DND-41 (cell line): ENCODE data around the gene MAT1A.

Experiments
- ATAC-seq: fragments of 200-7000 bp; cut with Tn5 transposase; 3 replicates; pipeline ENCODE4 v1.9.1; 2021; ENCODE audit warnings: low read depth; ENCODE audit not compliant: insufficient read depth
- DNase-seq: peaks from one replicate; pipeline ENCODE4 v3.0.0-alpha.2; 2020
- H2AFZ ChIP-seq: 2 replicates; pipeline ENCODE4 v1.6.0; 2012; ENCODE audit warnings: low read depth, low read length
- H3K27ac ChIP-seq: 2 replicates; pipeline ENCODE4 v1.5.1; 2012; ENCODE audit warnings: low read length, inconsistent platforms
- H3K27me3 ChIP-seq: fragments of 200-600 bp; sonication (generic); 2 replicates; pipeline ENCODE4 v1.6.0; 2012; ENCODE audit warnings: low read length, mild to moderate bottlenecking, inconsistent platforms; ENCODE audit not compliant: insufficient read depth, poor library complexity
- H3K36me3 ChIP-seq: 2 replicates; pipeline ENCODE4 v1.5.1; 2012; ENCODE audit warnings: low read length, inconsistent platforms; ENCODE audit not compliant: insufficient read depth
- H3K4me1 ChIP-seq: 2 replicates; pipeline ENCODE4 v1.5.1; 2012; ENCODE audit warnings: mild to moderate bottlenecking, low read length; ENCODE audit not compliant: insufficient read depth
- H3K4me2 ChIP-seq: 2 replicates; pipeline ENCODE4 v1.6.0; 2012; ENCODE audit warnings: mild to moderate bottlenecking, moderate library complexity, low read length, inconsistent platforms; ENCODE audit not compliant: insufficient read depth
- H3K4me3 ChIP-seq, 2 experiments: fragments of 200-600 bp in 1 of 2; shearing (Covaris generic) in 1 of 2; 2 replicates each; pipeline ENCODE4 v1.5.1; 2012 to 2016; ENCODE audit warnings: inconsistent platforms in 2 of 2, low read length in 2 of 2, mild to moderate bottlenecking in 2 of 2, low read depth in 1 of 2, moderate library complexity in 1 of 2
- H3K79me2 ChIP-seq: 2 replicates; pipeline ENCODE4 v1.6.0; 2012; ENCODE audit warnings: low read length, inconsistent platforms; ENCODE audit not compliant: insufficient read depth
- H3K9ac ChIP-seq: 2 replicates; pipeline ENCODE4 v1.6.0; 2012; ENCODE audit warnings: low read depth, mild to moderate bottlenecking, inconsistent platforms, low read length, moderate library complexity
- H3K9me3 ChIP-seq: 2 replicates; pipeline ENCODE4 v1.5.1; 2012; ENCODE audit warnings: low read length, moderate library complexity, mild to moderate bottlenecking, inconsistent platforms; ENCODE audit not compliant: insufficient read depth, severe bottlenecking
- H4K20me1 ChIP-seq: 2 replicates; pipeline ENCODE4 v1.6.0; 2012; ENCODE audit warnings: low read length; ENCODE audit not compliant: insufficient read depth
- CTCF ChIP-seq: IDR thresholded peaks from 2 replicates; pipeline ENCODE4 v1.5.1; 2012; ENCODE audit warnings: borderline replicate concordance, low read length, moderate library complexity, mild to moderate bottlenecking; ENCODE audit not compliant: poor library complexity, severe bottlenecking; ENCODE audit errors: extremely low read depth
- EZH2 ChIP-seq: IDR thresholded peaks from 3 replicates; pipeline ENCODE4 v1.6.1; 2012; ENCODE audit warnings: borderline replicate concordance, low read depth, mild to moderate bottlenecking, moderate library complexity, low read length, inconsistent platforms; ENCODE audit not compliant: severe bottlenecking

Gene MAT1A

GRCh38 chr10:80283119-80283518 lies 6.3 kb downstream of the MAT1A start:
- H3K27me3 ChIP-seq, result peaks cover 12% of the 10 kb centered on the region
- no peak for ATAC-seq
- no peak overlapping the region for H2AFZ ChIP-seq
- H3K4me2 ChIP-seq, result no peak overlapping the region
- no peak overlapping the region for H3K27ac ChIP-seq
- H4K20me1 ChIP-seq, result no peaks in the 10 kb centered on the region; the same call in 1 of the 2 replicates
- H3K4me3 ChIP-seq, result no peak overlapping the region
- H3K79me2 ChIP-seq, result no peaks in the 10 kb centered on the region
- no peak for DNase-seq
- no peak for TF ChIP-seq CTCF
- TF ChIP-seq EZH2, result no peak
- H3K9me3 ChIP-seq, result no peaks in the 10 kb centered on the region
- no peaks in the 10 kb centered on the region for H3K4me1 ChIP-seq
- H3K36me3 ChIP-seq, result no peaks in the 10 kb centered on the region
- no peak overlapping the region for H3K9ac ChIP-seq

- DNase-seq (no peak), ATAC-seq (no peak)
- Histone ChIP-seq H3K9ac (no peak overlapping the region), H2AFZ (no peak overlapping the region), H3K79me2 (no peaks in the 10 kb centered on the region), H3K36me3 (no peaks in the 10 kb centered on the region), H3K4me3 (no peak overlapping the region), H3K9me3 (no peaks in the 10 kb centered on the region), H3K4me1 (no peaks in the 10 kb centered on the region), H3K27me3 (peaks cover 12% of the 10 kb centered on the region), H3K4me2 (no peak overlapping the region), H4K20me1 (no peaks in the 10 kb centered on the region; the same call in none of the 2 replicates), H3K27ac (no peak overlapping the region)
- TF ChIP-seq EZH2 (no peak), CTCF (no peak)
These were observed 7.4 kb downstream of the MAT1A start for GRCh38 chr10:80281784-80282765.

- Histone ChIP-seq H3K4me3 (no peak overlapping the region), H3K9me3 (no peaks in the 10 kb centered on the region), H2AFZ (no peak overlapping the region), H3K36me3 (no peaks in the 10 kb centered on the region), H3K27me3 (peaks cover 8% of the 10 kb centered on the region), H3K9ac (no peak overlapping the region), H3K79me2 (no peaks in the 10 kb centered on the region), H3K4me2 (no peak overlapping the region), H3K27ac (no peak overlapping the region), H3K4me1 (no peaks in the 10 kb centered on the region), H4K20me1 (no peaks in the 10 kb centered on the region; the same call in none of the 2 replicates)
- TF ChIP-seq EZH2 (no peak), CTCF (no peak)
- DNase-seq (no peak), ATAC-seq (no peak)
These were observed 8.2 kb downstream of the MAT1A start for GRCh38 chr10:80281292-80281691.
